K562 (cell line): ENCODE data around the gene HARS1. TPM values are rescaled to one million over a fixed set of nuclear protein-coding genes. Genes with fewer than 3 reads are reported as not detected.

Source experiments
- ARNT ChIP-seq, 2 experiments: fragments of 450-650 bp; IDR thresholded peaks; 2 replicates each; pipeline ENCODE4 v1.6.1; 2016; ENCODE audit warnings: mild to moderate bottlenecking in 1 of 2
- CBFA2T2 ChIP-seq: fragments of 450-650 bp; conservative IDR thresholded peaks from 2 replicates; pipeline ENCODE4 v1.6.1; 2017; ENCODE audit warnings: mild to moderate bottlenecking
- EP400 ChIP-seq: fragments of 450-650 bp; IDR thresholded peaks from 2 replicates; pipeline ENCODE4 v1.6.1; 2017; ENCODE audit warnings: antibody characterized with exemption, mild to moderate bottlenecking, moderate library complexity
- PRDM10 ChIP-seq: fragments of 450-650 bp; IDR thresholded peaks from 2 replicates; pipeline ENCODE4 v1.6.1; 2018; ENCODE audit not compliant: partially characterized antibody
- SPI1 ChIP-seq: IDR thresholded peaks from 2 replicates; pipeline ENCODE4 v1.6.1; 2011; ENCODE audit warnings: low read depth, low read length, control low read depth, borderline replicate concordance
- ZBTB2 ChIP-seq: fragments of 450-650 bp; IDR thresholded peaks from 2 replicates; pipeline ENCODE4 v1.6.1; 2016; ENCODE audit warnings: antibody characterized with exemption
- ZZZ3 ChIP-seq: fragments of 450-650 bp; IDR thresholded peaks from 2 replicates; pipeline ENCODE4 v1.6.1; 2016; ENCODE audit warnings: antibody characterized with exemption, mild to moderate bottlenecking, moderate library complexity
- polyA plus RNA-seq, 8 experiments: library from polyadenylated mRNA; depleted of rRNA in 4 of 8; stranded (reverse) in 5 of 8; unstranded in 3 of 8; fragments of >200 nt; fragmentation: Nextera tagmentation in 2 of 8; fragmentation: Illumina TruSeq in 1 of 8; extraction: Ambion mirVana in 2 of 8; extraction: Trizol in 1 of 8; gene quantifications; 2 replicates each; pipeline versions ENCODE4 v1.2.1 to v1.2.3, GENCODE V29; 2011 to 2014; ENCODE audit warnings: inconsistent platforms in 1 of 8, missing spikeins in 1 of 8
- total RNA-seq, 7 experiments: library from RNA; depleted of rRNA in 6 of 7; stranded (reverse); fragments of >200 nt in 6 of 7; fragmentation: Illumina TruSeq in 2 of 7; extraction: Trizol in 2 of 7; gene quantifications; 2 replicates each; pipeline versions ENCODE4 v1.2.1 to v1.2.3, GENCODE V29; 2011 to 2021; ENCODE audit warnings: low replicate concordance in 1 of 7
- TF ChIP-seq, protein P1 (sequence below), 2 experiments: fragments of 450-650 bp in 1 of 2; IDR thresholded peaks; 2 replicates each; pipeline ENCODE4 v1.6.1; 2011 to 2017; ENCODE audit warnings: low read depth in 2 of 2, antibody characterized with exemption in 1 of 2, borderline replicate concordance in 1 of 2, low read length in 1 of 2, mild to moderate bottlenecking in 1 of 2, mixed read lengths in 1 of 2; ENCODE audit not compliant: control insufficient read depth in 1 of 2
- TF ChIP-seq, protein P2 (sequence below), 2 experiments: fragments of 200-800 bp in 1 of 2; sonication (Bioruptor generic) in 1 of 2; sonication (generic) in 1 of 2; formaldehyde crosslinking in 1 of 2; IDR thresholded peaks in 1 of 2; conservative IDR thresholded peaks in 1 of 2; 2 replicates each; pipeline versions ENCODE4 v1.5.0 to v1.6.1; 2016 to 2020; ENCODE audit warnings: missing compliant biosample characterization in 1 of 2, missing genetic modification characterization in 1 of 2, missing genetic modification reagents in 1 of 2
- TF ChIP-seq, protein P3 (sequence below): sonication (generic); formaldehyde crosslinking; IDR thresholded peaks from 2 replicates; pipeline ENCODE4 v1.8.0; 2022; ENCODE audit warnings: mild to moderate bottlenecking, missing genetic modification reagents, borderline replicate concordance
- TF ChIP-seq, protein P4 (sequence below), 2 experiments: fragments of 450-650 bp; IDR thresholded peaks; 2 replicates each; pipeline ENCODE4 v1.6.1; 2016

HARS1 gene
- total and polyA plus RNA-seq, 9 of the 15 experiments (the other 6 are each of a cell fraction or from before 2014, with no cell fraction given), result 13.5 to 88.5 (median 75.2) TPM

DNA sequence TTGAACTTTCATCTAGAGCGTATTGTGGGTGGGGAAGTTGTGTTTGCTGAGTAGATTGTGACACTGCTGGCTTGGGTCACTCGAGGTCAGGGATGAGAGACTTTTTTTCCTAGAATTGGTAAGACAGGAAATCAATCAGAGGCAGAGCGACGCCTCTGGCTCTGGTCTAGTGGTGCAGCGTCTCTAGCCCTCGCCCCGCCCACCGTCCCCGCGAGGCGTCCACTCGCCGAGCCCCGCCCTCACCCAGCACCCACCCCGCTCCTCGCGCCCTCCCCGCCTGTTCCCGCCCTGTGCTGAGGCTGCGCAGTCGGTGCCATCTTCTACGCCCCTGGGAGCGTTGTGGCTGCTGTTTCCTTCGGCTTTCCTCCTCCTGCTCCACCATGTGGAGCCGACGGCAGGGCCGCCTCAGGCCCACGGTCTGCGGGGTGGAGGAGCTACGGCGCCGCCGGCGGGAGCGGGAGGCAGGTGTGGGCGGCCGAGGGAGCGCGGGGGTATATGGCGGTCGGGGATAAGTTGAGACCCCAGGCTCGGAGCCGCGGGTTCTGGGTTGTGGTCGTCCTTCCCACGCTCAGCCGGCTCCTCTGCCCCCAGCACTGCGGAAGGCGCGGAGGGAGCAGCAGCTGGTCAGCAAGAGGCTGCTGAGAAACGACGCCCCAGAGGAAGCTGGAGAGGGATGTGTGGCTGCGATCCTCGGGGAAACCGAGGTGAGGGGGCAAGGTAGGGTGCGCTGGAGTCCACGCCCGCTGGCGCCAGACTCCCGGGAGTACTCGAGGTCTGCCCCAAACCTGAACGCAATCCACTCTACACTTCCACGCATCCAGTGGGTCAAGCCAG, 51.8 kb downstream of the HARS1 start, which contains the start of gene TMCO6 (continued):
- TF ChIP-seq, protein P1, sequence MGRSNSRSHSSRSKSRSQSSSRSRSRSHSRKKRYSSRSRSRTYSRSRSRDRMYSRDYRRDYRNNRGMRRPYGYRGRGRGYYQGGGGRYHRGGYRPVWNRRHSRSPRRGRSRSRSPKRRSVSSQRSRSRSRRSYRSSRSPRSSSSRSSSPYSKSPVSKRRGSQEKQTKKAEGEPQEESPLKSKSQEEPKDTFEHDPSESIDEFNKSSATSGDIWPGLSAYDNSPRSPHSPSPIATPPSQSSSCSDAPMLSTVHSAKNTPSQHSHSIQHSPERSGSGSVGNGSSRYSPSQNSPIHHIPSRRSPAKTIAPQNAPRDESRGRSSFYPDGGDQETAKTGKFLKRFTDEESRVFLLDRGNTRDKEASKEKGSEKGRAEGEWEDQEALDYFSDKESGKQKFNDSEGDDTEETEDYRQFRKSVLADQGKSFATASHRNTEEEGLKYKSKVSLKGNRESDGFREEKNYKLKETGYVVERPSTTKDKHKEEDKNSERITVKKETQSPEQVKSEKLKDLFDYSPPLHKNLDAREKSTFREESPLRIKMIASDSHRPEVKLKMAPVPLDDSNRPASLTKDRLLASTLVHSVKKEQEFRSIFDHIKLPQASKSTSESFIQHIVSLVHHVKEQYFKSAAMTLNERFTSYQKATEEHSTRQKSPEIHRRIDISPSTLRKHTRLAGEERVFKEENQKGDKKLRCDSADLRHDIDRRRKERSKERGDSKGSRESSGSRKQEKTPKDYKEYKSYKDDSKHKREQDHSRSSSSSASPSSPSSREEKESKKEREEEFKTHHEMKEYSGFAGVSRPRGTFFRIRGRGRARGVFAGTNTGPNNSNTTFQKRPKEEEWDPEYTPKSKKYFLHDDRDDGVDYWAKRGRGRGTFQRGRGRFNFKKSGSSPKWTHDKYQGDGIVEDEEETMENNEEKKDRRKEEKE (IDR thresholded peaks at IDR 0.05; ENCODE audit: borderline replicate concordance in 1 of 2, control insufficient read depth in 1 of 2, low read depth in 2 of 2, low read length in 1 of 2), result peak in 1 of 2 experiments; percentile 84; a peak in 1 of 4 replicates
- TF ChIP-seq ARNT (IDR thresholded peaks at IDR 0.05), result no peak; a peak in 1 of 4 replicates
- TF ChIP-seq, protein P2, sequence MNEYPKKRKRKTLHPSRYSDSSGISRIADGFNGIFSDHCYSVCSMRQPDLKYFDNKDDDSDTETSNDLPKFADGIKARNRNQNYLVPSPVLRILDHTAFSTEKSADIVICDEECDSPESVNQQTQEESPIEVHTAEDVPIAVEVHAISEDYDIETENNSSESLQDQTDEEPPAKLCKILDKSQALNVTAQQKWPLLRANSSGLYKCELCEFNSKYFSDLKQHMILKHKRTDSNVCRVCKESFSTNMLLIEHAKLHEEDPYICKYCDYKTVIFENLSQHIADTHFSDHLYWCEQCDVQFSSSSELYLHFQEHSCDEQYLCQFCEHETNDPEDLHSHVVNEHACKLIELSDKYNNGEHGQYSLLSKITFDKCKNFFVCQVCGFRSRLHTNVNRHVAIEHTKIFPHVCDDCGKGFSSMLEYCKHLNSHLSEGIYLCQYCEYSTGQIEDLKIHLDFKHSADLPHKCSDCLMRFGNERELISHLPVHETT (CRISPR knock-in tag; conservative IDR thresholded peaks at IDR 0.05 in 1 of 2, IDR thresholded peaks at IDR 0.05 in 1 of 2), result peak in 1 of 2 experiments; percentile 82; a peak in 2 of 4 replicates
- no peak for TF ChIP-seq ZZZ3
- TF ChIP-seq, protein P3, sequence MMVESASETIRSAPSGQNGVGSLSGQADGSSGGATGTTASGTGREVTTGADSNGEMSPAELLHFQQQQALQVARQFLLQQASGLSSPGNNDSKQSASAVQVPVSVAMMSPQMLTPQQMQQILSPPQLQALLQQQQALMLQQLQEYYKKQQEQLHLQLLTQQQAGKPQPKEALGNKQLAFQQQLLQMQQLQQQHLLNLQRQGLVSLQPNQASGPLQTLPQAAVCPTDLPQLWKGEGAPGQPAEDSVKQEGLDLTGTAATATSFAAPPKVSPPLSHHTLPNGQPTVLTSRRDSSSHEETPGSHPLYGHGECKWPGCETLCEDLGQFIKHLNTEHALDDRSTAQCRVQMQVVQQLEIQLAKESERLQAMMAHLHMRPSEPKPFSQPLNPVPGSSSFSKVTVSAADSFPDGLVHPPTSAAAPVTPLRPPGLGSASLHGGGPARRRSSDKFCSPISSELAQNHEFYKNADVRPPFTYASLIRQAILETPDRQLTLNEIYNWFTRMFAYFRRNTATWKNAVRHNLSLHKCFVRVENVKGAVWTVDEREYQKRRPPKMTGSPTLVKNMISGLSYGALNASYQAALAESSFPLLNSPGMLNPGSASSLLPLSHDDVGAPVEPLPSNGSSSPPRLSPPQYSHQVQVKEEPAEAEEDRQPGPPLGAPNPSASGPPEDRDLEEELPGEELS, result no peak
- TF ChIP-seq CBFA2T2, result no peak
- peak; percentile 81 for TF ChIP-seq EP400
- TF ChIP-seq, protein P4, sequence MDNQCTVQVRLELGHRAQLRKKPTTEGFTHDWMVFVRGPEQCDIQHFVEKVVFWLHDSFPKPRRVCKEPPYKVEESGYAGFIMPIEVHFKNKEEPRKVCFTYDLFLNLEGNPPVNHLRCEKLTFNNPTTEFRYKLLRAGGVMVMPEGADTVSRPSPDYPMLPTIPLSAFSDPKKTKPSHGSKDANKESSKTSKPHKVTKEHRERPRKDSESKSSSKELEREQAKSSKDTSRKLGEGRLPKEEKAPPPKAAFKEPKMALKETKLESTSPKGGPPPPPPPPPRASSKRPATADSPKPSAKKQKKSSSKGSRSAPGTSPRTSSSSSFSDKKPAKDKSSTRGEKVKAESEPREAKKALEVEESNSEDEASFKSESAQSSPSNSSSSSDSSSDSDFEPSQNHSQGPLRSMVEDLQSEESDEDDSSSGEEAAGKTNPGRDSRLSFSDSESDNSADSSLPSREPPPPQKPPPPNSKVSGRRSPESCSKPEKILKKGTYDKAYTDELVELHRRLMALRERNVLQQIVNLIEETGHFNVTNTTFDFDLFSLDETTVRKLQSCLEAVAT (IDR thresholded peaks at IDR 0.05), result no peak
- TF ChIP-seq ZBTB2, result no peak
- TF ChIP-seq PRDM10, result no peak
- peak; percentile 79; the same call in 1 of the 2 replicates for TF ChIP-seq SPI1
